HG03378 (cell line): ENCODE results near the gene MYH6.

ENCODE experiments used
- ATAC-seq: cut with Tn5 transposase; IDR thresholded peaks from one replicate; pipeline ENCODE4 v1.9.1; 2021; ENCODE audit warnings: mild to moderate bottlenecking, moderate library complexity; ENCODE audit not compliant: unreplicated experiment

Gene MYH6

DNA sequence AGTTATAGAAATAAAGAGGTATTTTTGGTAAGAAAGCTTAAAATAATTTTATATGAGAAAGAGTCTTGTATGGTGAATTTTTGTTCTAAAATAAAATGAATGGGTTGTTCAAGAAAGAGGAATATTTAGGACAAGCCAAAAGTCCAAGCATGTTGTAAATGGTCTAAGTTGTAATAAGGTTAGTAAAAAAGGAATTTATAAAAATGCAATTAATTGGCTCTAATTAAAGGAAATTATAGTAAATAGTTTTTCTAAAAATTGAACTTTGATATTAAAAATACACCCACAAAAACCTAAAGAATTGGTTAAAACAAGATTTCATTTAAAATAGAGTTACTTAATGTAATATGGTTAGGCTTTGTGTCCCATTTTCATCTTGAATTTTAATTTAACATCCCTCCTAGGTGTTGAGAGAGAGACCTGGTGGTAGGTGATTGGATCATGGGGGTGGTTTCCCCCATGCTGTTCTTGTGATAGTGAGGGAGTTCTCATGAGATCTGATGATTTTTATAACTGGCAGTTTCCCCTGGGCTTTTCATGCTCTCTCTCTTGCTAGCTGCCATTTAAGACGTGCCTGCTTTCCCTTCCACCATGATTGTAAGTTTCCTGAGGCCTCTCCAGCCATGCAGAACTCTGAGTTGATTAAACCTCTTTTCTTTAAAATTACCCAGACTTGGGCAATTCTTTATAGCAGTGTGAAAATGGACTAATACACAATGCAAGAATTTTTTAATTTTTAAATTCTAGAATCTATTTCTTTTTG is 68.4 kb downstream of the MYH6 start:
- no peak for ATAC-seq

- ATAC-seq = no peak
Measured at GRCh38 chr14:23335623-23336022, 72.5 kb downstream of the MYH6 start.
